CD4-positive, alpha-beta T cell treated with Interleukin-1 beta for 1 hour (primary cell): ENCODE data around the gene REEP6.

Source experiments
- DNase-seq, 2 donors: peaks; one replicate each; pipeline ENCODE4 v3.0.0-alpha.2; 2020 to 2022

REEP6 gene

GRCh38 chr19:1491114-1491848 lies at the start of gene REEP6:
REEP6 (plus strand) TSS chr19:1491181; CDS start chr19:1491270, 89 bp downstream.
- no peak for DNase-seq

DNA sequence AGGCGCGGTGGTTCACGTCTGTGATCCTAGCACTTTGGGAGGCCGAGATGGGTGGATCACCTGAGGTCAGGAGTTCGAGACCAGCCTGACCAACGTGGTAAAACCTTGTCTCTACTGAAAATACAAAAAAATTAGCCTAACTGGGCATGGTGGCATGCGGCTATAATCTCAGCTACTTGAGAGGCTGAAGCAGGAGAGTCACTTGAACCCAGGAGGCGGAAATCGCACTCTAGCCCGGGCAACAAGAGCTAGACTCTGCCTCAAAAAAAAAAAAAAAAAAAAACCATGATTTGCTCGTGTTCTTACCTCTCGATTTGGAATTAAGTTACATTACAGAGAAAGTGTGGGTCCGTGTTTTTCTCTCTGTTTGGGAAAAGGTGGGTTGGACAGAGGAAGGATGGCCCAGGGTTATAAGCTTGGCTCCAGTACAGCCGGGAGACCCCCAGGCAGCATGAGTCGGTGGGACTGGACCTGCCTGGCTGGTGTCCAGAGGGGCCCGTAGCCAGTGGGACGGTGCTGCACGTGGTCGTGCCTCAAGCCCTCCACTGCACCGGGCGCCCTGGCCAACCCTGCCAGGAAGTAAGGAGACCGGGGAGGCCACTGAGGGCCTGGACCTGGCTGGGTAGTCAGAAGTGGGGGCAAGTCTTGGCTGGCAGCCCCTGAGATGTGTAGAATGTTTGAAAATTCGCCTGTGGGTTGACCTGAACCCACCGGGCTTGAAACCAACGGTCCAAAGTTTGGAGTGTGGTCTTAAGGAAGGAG lies 49.1 kb upstream of the REEP6 start:
- DNase-seq, result no peak

DNA sequence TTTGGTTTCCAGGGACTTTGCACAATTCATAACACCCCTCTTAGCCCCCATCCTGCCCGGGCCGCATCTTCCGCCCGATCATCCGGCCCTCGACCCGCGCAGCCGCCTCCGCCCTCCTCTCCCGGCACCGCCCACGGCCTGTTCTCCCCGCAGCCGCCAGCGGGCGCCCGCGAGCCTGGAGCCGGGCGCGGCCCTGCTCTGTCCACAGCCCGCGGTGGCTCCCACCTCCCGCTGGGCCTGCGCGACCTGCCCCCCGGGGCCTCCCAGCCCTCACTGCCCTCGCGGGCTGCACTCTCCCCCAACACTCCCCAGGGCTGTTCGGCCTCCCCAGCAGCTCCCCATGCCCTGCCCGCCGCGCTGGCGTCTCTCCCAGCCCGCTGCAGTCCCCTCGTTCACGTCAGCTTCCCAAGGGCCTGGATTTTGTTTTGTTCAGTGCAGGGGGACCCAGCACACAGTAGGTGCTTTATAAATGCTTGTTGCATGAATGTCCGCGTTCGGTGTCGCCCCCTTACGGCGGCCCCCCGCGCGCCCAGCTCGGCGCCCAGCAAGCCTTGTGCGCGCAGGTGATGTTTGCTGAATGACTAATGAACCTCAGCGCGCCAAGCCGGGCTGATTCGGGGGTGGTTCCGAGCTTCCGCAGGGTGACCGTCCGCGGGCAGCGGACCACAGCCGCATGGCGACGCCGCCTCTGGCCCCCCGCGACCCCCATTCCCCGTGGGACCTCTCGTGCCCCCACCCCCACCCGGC lies 45.6 kb upstream of the REEP6 start:
- DNase-seq, result peak; percentile 74 to 82

GRCh38 chr19:1445932-1446712 lies 44.9 kb upstream of the REEP6 start:
- no peak for DNase-seq

GRCh38 chr19:1446713-1447481 lies 44.1 kb upstream of the REEP6 start:
- no peak for DNase-seq

- DNase-seq, result no peak
Measured at GRCh38 chr19:1447504-1447903, 43.5 kb upstream of the REEP6 start.

GRCh38 chr19:1447944-1448343 lies 43.0 kb upstream of the REEP6 start:
- no peak for DNase-seq

GRCh38 chr19:1449467-1450442 lies 41.2 kb upstream of the REEP6 start, which contains the start of gene APC2:
APC2 (plus strand) TSS chr19:1450121; CDS start chr19:1453002, 2,881 bp downstream.
- DNase-seq, result peak in 1 of 2 donors; percentile 33

- DNase-seq, result no peak
Measured at GRCh38 chr19:1450735-1451731, 39.9 kb upstream of the REEP6 start.

GRCh38 chr19:1451916-1452801 lies 38.8 kb upstream of the REEP6 start:
- DNase-seq, result no peak

GRCh38 chr19:1452802-1453524 lies 38.0 kb upstream of the REEP6 start:
- no peak for DNase-seq

- DNase-seq, result no peak
Measured at GRCh38 chr19:1453525-1454364, 37.2 kb upstream of the REEP6 start.

DNA sequence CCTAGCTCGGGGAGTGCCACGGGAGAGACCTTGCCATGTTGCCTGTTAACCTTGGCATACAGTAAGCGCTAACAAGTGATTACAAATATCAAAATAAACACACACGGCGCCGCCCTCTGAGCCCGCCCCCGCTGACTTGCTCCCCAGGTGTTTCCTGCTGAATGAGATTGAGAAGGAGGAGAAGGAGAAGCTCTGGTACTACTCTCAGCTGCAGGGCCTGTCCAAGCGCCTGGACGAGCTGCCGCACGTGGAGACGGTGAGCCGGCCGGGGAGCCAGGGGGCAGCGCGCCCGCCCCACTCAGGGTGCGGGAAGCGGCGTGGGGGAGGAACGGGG lies 36.0 kb upstream of the REEP6 start:
- no peak for DNase-seq

DNA sequence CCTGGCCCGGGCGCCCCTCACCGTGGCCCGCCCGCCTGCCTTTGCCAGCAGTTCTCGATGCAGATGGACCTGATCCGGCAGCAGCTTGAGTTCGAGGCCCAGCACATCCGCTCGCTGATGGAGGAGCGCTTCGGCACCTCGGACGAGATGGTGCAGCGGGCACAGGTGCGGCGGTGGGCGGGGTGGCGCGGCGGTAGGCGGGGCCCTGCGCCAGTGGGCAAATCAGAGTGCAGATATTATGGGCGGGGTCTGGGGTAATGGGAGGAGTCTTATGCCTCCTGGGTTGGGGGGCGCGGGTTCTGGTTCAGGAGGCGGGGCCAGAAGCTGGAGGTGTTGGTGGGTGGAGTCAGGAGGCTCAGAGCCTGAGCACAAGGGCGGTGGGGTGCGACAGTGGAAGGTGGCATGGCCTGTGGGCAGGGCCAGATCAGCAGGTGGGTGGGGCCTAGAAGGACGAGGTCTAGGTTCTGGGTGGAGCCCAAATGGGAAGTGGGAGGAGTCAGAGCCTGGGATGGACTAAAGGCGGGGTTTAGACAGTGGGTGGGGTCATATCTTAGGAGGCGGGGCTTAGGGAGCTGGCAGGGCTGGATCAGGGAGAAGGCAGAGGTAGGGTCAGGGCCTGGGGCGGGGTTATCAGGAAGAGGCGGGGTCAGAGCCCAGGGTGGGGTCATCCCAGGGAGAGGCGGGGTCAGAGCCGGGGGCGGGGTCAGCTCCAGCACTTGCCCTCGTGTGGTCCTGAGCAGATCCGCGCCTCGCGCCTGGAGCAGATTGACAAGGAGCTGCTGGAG lies 35.5 kb upstream of the REEP6 start:
- DNase-seq, result peak; percentile 64 to 68

DNA sequence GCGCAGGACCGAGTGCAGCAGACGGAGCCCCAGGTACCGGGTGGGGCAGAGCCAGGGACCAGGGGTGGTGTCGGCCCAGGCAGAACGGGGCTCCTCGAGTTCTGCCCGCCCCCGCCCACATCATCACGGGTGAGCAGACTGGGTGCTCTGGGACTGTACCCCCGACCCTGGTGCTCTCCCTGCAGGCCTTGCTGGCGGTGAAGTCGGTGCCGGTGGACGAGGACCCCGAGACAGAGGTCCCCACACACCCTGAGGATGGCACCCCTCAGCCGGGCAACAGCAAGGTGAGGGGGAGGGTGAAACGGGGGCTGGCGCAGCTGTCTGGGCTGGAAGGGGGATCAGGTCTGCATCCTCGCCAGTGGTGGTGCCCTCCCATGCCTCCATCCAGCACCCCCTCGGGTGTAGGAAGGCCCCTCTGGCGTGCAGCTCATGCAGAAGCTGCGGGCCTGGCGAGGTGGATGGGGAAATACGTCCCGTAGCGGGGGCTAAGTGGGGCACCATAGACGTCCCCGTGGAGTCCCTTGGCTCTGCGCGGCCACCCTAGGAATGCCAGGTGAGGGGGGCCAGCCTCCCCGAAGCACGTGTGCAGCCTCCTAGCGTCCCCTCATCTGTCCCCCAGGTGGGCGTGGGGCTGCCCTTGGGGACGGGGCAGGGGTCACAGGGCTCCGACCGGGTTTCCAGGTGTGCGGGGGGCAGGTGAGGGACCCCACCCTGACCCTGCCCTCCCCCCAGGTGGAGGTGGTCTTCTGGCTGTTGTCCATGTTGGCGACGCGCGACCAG lies 34.7 kb upstream of the REEP6 start:
- DNase-seq, result no peak
